Nephron progenitor cell (in vitro differentiated cells): Measurements from ENCODE around the gene MAST4.

Experiments
- DNase-seq: peaks from one replicate; pipeline ENCODE4 v3.0.0; 2021
- H3K27ac Mint-ChIP-seq: 2 replicates; pipeline ENCODE4 v1.8.0; 2021; ENCODE audit warnings: mild to moderate bottlenecking, moderate library complexity, mixed read lengths
- H3K27me3 Mint-ChIP-seq: 2 replicates; pipeline ENCODE4 v1.8.0; 2021; ENCODE audit warnings: mild to moderate bottlenecking, low read depth, mixed read lengths; ENCODE audit not compliant: poor library complexity
- H3K36me3 Mint-ChIP-seq: 2 replicates; pipeline ENCODE4 v1.8.0; 2021; ENCODE audit warnings: low read depth, mixed read lengths
- H3K4me1 Mint-ChIP-seq: 2 replicates; pipeline ENCODE4 v1.8.0; 2021; ENCODE audit warnings: mixed read lengths
- H3K4me3 Mint-ChIP-seq: 2 replicates; pipeline ENCODE4 v1.8.0; 2021; ENCODE audit warnings: mild to moderate bottlenecking, moderate library complexity, mixed read lengths
- H3K9me3 Mint-ChIP-seq: 2 replicates; pipeline ENCODE4 v1.8.0; 2021; ENCODE audit warnings: mild to moderate bottlenecking, moderate library complexity, mixed read lengths
- CTCF ChIP-seq: fragments of 200-600 bp; sonication (generic); IDR thresholded peaks from 2 replicates; pipeline ENCODE4 v1.5.0; 2021; ENCODE audit warnings: antibody characterized with exemption

Gene MAST4

GRCh38 chr5:66826263-66826662 is 230.1 kb downstream of the MAST4 start:
- Mint-ChIP-seq H3K4me1 (peaks cover 47% of the 10 kb centered on the region), H3K27ac (no peak overlapping the region), H3K27me3 (peaks cover 7% of the 10 kb centered on the region), H3K9me3 (no peaks in the 10 kb centered on the region), H3K4me3 (no peak overlapping the region), H3K36me3 (no peaks in the 10 kb centered on the region)
- DNase-seq = no peak
- TF ChIP-seq CTCF = no peak

GRCh38 chr5:66826696-66827095 is 230.5 kb downstream of the MAST4 start:
- Mint-ChIP-seq H3K9me3 (no peaks in the 10 kb centered on the region), H3K27me3 (peaks cover 7% of the 10 kb centered on the region), H3K4me1 (peaks cover 47% of the 10 kb centered on the region), H3K27ac (no peak overlapping the region), H3K4me3 (no peak overlapping the region), H3K36me3 (no peaks in the 10 kb centered on the region)
- DNase-seq = no peak
- TF ChIP-seq CTCF = no peak

- peak; percentile 56 for DNase-seq
- no peak for TF ChIP-seq CTCF
- Mint-ChIP-seq H3K27ac (peak overlapping the region; percentile 83), H3K4me1 (peaks cover 54% of the 10 kb centered on the region), H3K36me3 (no peaks in the 10 kb centered on the region), H3K27me3 (peaks cover 7% of the 10 kb centered on the region), H3K4me3 (peak overlapping the region; percentile 83), H3K9me3 (no peaks in the 10 kb centered on the region)
These were observed 231.9 kb downstream of the MAST4 start for GRCh38 chr5:66828046-66828547.

GRCh38 chr5:66828548-66829357 is 232.6 kb downstream of the MAST4 start:
- peak overlapping the region; percentile 83 for H3K27ac Mint-ChIP-seq
- H3K36me3 Mint-ChIP-seq = no peaks in the 10 kb centered on the region
- peaks cover 11% of the 10 kb centered on the region for H3K27me3 Mint-ChIP-seq
- TF ChIP-seq CTCF = no peak
- H3K4me3 Mint-ChIP-seq = peak overlapping the region; percentile 83
- H3K9me3 Mint-ChIP-seq = no peaks in the 10 kb centered on the region
- peak; percentile 64 for DNase-seq
- H3K4me1 Mint-ChIP-seq = peaks cover 54% of the 10 kb centered on the region

GRCh38 chr5:66829358-66829674 is 233.1 kb downstream of the MAST4 start:
- H3K27me3 Mint-ChIP-seq = peaks cover 11% of the 10 kb centered on the region
- H3K9me3 Mint-ChIP-seq = no peaks in the 10 kb centered on the region
- no peak for TF ChIP-seq CTCF
- peaks cover 54% of the 10 kb centered on the region for H3K4me1 Mint-ChIP-seq
- peak overlapping the region; percentile 83 for H3K4me3 Mint-ChIP-seq
- no peak for DNase-seq
- H3K36me3 Mint-ChIP-seq = no peaks in the 10 kb centered on the region
- peak overlapping the region; percentile 83 for H3K27ac Mint-ChIP-seq

GRCh38 chr5:66829826-66830225 is 233.6 kb downstream of the MAST4 start:
- no peak overlapping the region for H3K27ac Mint-ChIP-seq
- H3K4me3 Mint-ChIP-seq = peak overlapping the region; percentile 68
- no peak for TF ChIP-seq CTCF
- H3K36me3 Mint-ChIP-seq = no peaks in the 10 kb centered on the region
- peaks cover 11% of the 10 kb centered on the region for H3K27me3 Mint-ChIP-seq
- no peak for DNase-seq
- H3K9me3 Mint-ChIP-seq = no peaks in the 10 kb centered on the region
- H3K4me1 Mint-ChIP-seq = peaks cover 54% of the 10 kb centered on the region
